H9 (cell line): ENCODE measurements around the gene FXYD1. TPM values are rescaled to one million over a fixed set of nuclear protein-coding genes. Genes with fewer than 3 reads are reported as not detected.

Experiments used
- DNase-seq: peaks from one replicate; pipeline ENCODE4 v3.0.0-alpha.2; 2017
- H2AFZ ChIP-seq: one replicate; pipeline ENCODE4 v1.6.1; 2013; ENCODE audit warnings: mild to moderate bottlenecking, low read length, control low read depth, moderate library complexity
- H2AK5ac ChIP-seq: 2 replicates; pipeline ENCODE4 v1.6.1; 2013; ENCODE audit warnings: low read length, control low read depth, mixed read lengths; ENCODE audit not compliant: insufficient read length
- H2BK120ac ChIP-seq: one replicate; pipeline ENCODE4 v1.6.1; 2013; ENCODE audit warnings: low read depth, mild to moderate bottlenecking, low read length, control low read depth, inconsistent platforms; ENCODE audit not compliant: poor library complexity, severe bottlenecking
- H2BK12ac ChIP-seq: 2 replicates; pipeline ENCODE4 v1.6.1; 2013; ENCODE audit warnings: low read length, control low read depth, mixed read lengths, low read depth; ENCODE audit not compliant: insufficient read length
- H2BK15ac ChIP-seq: 2 replicates; pipeline ENCODE4 v1.6.1; 2013; ENCODE audit warnings: low read depth, low read length, control low read depth
- H2BK20ac ChIP-seq: one replicate; pipeline ENCODE4 v1.6.1; 2013; ENCODE audit warnings: low read depth, mild to moderate bottlenecking, low read length, control low read depth, inconsistent platforms; ENCODE audit not compliant: poor library complexity, severe bottlenecking
- H2BK5ac ChIP-seq: 2 replicates; pipeline ENCODE4 v1.6.1; 2013; ENCODE audit warnings: low read length, control low read depth, mixed read lengths; ENCODE audit not compliant: insufficient read length
- H3K14ac ChIP-seq: 2 replicates; pipeline ENCODE4 v1.6.1; 2013; ENCODE audit warnings: low read length, control low read depth; ENCODE audit not compliant: insufficient read depth
- H3K18ac ChIP-seq: 2 replicates; pipeline ENCODE4 v1.6.1; 2013; ENCODE audit warnings: low read depth, mild to moderate bottlenecking, mixed read lengths, low read length, control low read depth; ENCODE audit not compliant: insufficient read length
- H3K23ac ChIP-seq: 2 replicates; pipeline ENCODE4 v1.6.1; 2013; ENCODE audit warnings: low read length, control low read depth, mixed read lengths, low read depth; ENCODE audit not compliant: insufficient read length
- H3K23me2 ChIP-seq: 2 replicates; pipeline ENCODE4 v1.6.1; 2013; ENCODE audit warnings: low read depth, mild to moderate bottlenecking, mixed read lengths, low read length, control low read depth; ENCODE audit not compliant: insufficient read length, poor library complexity, severe bottlenecking
- H3K27ac ChIP-seq: 2 replicates; pipeline ENCODE4 v1.5.1; 2013; ENCODE audit warnings: low read length, control low read depth, mixed read lengths, low read depth; ENCODE audit not compliant: insufficient read length
- H3K27me3 ChIP-seq: 2 replicates; pipeline ENCODE4 v1.6.1; 2013; ENCODE audit warnings: low read length, control low read depth, inconsistent platforms; ENCODE audit not compliant: insufficient read depth
- H3K4ac ChIP-seq: 2 replicates; pipeline ENCODE4 v1.6.1; 2013; ENCODE audit warnings: low read depth, mild to moderate bottlenecking, control low read depth, inconsistent platforms, low read length, moderate library complexity
- H3K4me1 ChIP-seq: 2 replicates; pipeline ENCODE4 v1.6.1; 2013; ENCODE audit warnings: low read length, control low read depth, inconsistent platforms; ENCODE audit not compliant: insufficient read depth
- H3K4me2 ChIP-seq: 2 replicates; pipeline ENCODE4 v1.6.1; 2013; ENCODE audit warnings: low read length, control low read depth, mixed read lengths; ENCODE audit not compliant: insufficient read length, insufficient read depth
- H3K56ac ChIP-seq: 2 replicates; pipeline ENCODE4 v1.6.1; 2013; ENCODE audit warnings: low read depth, mild to moderate bottlenecking, mixed read lengths, low read length, control low read depth; ENCODE audit not compliant: insufficient read length
- H3K79me1 ChIP-seq: 2 replicates; pipeline ENCODE4 v1.6.1; 2013; ENCODE audit warnings: low read depth, mild to moderate bottlenecking, moderate library complexity, low read length, control low read depth, inconsistent platforms; ENCODE audit not compliant: insufficient read depth, poor library complexity, severe bottlenecking
- H3K79me2 ChIP-seq: 2 replicates; pipeline ENCODE4 v1.6.1; 2013; ENCODE audit warnings: low read length, control low read depth, inconsistent platforms; ENCODE audit not compliant: insufficient read depth
- H3K9ac ChIP-seq: 2 replicates; pipeline ENCODE4 v1.6.1; 2013; ENCODE audit warnings: low read length, control low read depth, mixed read lengths; ENCODE audit not compliant: insufficient read length; ENCODE audit errors: extremely low read depth
- H3K9me3 ChIP-seq: one replicate; pipeline ENCODE4 v1.6.1; 2013; ENCODE audit warnings: low read depth, low read length, inconsistent platforms; ENCODE audit not compliant: control insufficient read depth
- H3T11ph ChIP-seq: one replicate; pipeline ENCODE4 v1.6.1; 2013; ENCODE audit warnings: mild to moderate bottlenecking, low read length, control low read depth, inconsistent platforms
- H4K20me1 ChIP-seq: one replicate; pipeline ENCODE4 v1.6.1; 2013; ENCODE audit not compliant: control insufficient read depth, insufficient read length, insufficient read depth
- H4K5ac ChIP-seq: 2 replicates; pipeline ENCODE4 v1.6.1; 2013; ENCODE audit warnings: low read depth, mild to moderate bottlenecking, mixed read lengths, low read length, control low read depth; ENCODE audit not compliant: insufficient read length
- H4K8ac ChIP-seq: replicated peaks from 2 replicates; pipeline ENCODE4 v1.6.1; 2013; ENCODE audit warnings: low read length, control low read depth, mixed read lengths, low read depth; ENCODE audit not compliant: insufficient read length
- H4K91ac ChIP-seq: 2 replicates; pipeline ENCODE4 v1.6.1; 2013; ENCODE audit warnings: low read depth, mild to moderate bottlenecking, moderate library complexity, mixed read lengths, low read length, control low read depth; ENCODE audit not compliant: insufficient read length
- H3K27ac Mint-ChIP-seq, 3 experiments: 2 replicates in 2 of 3; 3 replicates in 1 of 3; pipeline ENCODE4 v1.8.0; 2020 to 2021; ENCODE audit warnings: mixed read lengths in 3 of 3, mild to moderate bottlenecking in 1 of 3, moderate library complexity in 1 of 3
- H3K27me3 Mint-ChIP-seq: 2 replicates; pipeline ENCODE4 v1.8.0; 2021; ENCODE audit warnings: low read depth, mild to moderate bottlenecking, moderate library complexity, mixed read lengths
- H3K36me3 Mint-ChIP-seq, 3 experiments: 2 replicates in 2 of 3; 3 replicates in 1 of 3; pipeline ENCODE4 v1.8.0; 2020 to 2021; ENCODE audit warnings: low read depth in 3 of 3, mixed read lengths in 3 of 3; ENCODE audit not compliant: insufficient read depth in 1 of 3
- H3K4me1 Mint-ChIP-seq, 2 experiments: 2 replicates each; pipeline ENCODE4 v1.8.0; 2020; ENCODE audit warnings: mixed read lengths in 2 of 2
- H3K4me3 Mint-ChIP-seq, 2 experiments: 2 replicates in 1 of 2; 3 replicates in 1 of 2; pipeline ENCODE4 v1.8.0; 2020 to 2021; ENCODE audit warnings: mild to moderate bottlenecking in 2 of 2, mixed read lengths in 2 of 2, moderate library complexity in 1 of 2
- H3K9me3 Mint-ChIP-seq, 2 experiments: 2 replicates in 1 of 2; 3 replicates in 1 of 2; pipeline ENCODE4 v1.8.0; 2020; ENCODE audit warnings: mild to moderate bottlenecking in 2 of 2, mixed read lengths in 2 of 2, moderate library complexity in 1 of 2
- WGBS: extraction: QIAGEN DNeasy Blood & Tissue Kit; methylation state at CpG from one replicate; pipeline ENCODE4 v1.1.7; 2013; ENCODE audit warnings: missing lambda C conversion rate, low lambda C conversion rate, mixed read lengths; ENCODE audit not compliant: insufficient read length; ENCODE audit errors: extremely low coverage; 5-methylcytosine and 5-hydroxymethylcytosine counted together
- total RNA-seq: library from RNA; stranded (reverse); gene quantifications from 2 replicates; pipeline ENCODE4 v1.2.1, GENCODE V29; 2021
- TF ChIP-seq, protein P1 (sequence below): fragments of 200-600 bp; sonication (generic); conservative IDR thresholded peaks from 3 replicates; pipeline ENCODE4 v1.8.0; 2021; ENCODE audit warnings: antibody characterized with exemption, mild to moderate bottlenecking

The FXYD1 gene
- total RNA-seq, 1 experiment from 2014 or later: 7.7 TPM

DNA sequence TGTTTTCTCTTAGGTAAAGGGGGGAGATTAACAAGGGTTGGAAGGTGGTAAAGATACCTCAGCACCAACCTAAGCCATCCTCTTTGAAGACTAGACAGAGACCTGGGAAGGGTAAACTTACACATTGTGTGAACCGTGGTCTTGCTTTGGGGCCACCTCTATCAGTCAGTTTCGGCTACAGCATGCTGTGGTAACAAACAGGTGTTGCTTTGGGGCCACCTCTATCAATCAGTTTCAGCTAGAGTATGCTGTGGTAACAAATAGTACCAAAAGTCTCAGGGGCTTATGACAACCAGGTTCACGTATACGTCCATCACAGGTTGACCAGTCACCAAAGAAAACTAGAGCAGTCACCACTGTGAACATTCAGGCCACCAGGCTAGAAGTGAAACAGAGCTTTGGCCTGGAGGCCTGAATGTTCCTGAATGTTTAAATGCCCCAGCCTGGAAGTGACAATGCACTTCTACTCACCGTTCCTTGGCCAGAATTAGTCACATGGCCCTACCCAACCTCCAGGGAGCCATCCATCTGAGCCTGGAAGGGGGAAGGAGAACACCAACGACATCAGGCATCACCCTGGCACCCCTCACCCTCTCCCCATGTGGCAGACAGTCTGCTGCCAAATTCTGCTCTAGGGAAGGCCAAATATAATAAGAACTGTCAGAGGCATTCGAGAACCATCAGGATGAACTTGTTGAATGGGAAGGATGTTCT, 8.3 kb downstream of the FXYD1 start:
- H4K8ac ChIP-seq: no peak overlapping the region
- peaks cover 25% of the 10 kb centered on the region for H3K27me3 Mint-ChIP-seq

More for the DNA sequence above, 8.3 kb downstream of the FXYD1 start:
- Histone ChIP-seq H3K4me1 (peaks cover 10% of the 10 kb centered on the region; the same call in 1 of the 2 replicates), H2BK20ac (no peak overlapping the region), H3K9ac (no peak overlapping the region), H2BK5ac (no peak overlapping the region), H3K23me2 (peaks cover 18% of the 10 kb centered on the region), H3K9me3 (no peaks in the 10 kb centered on the region), H3K23ac (no peak overlapping the region), H4K5ac (no peak overlapping the region), H2BK15ac (no peak overlapping the region), H3T11ph (no peak overlapping the region), H3K4me2 (no peak overlapping the region), H2AFZ (no peak overlapping the region), H3K56ac (no peak overlapping the region), H4K91ac (no peak overlapping the region), H3K79me1 (no peaks in the 10 kb centered on the region), H2BK120ac (no peak overlapping the region), H3K27ac (no peak overlapping the region), H2BK12ac (no peak overlapping the region), H3K79me2 (no peaks in the 10 kb centered on the region), H3K14ac (no peak overlapping the region), H3K18ac (no peak overlapping the region), H3K27me3 (no peaks in the 10 kb centered on the region; the same call in 1 of the 2 replicates), H2AK5ac (no peak overlapping the region), H4K20me1 (no peaks in the 10 kb centered on the region), H3K4ac (no peak overlapping the region)
- Mint-ChIP-seq H3K4me1 (peaks cover 37 to 41% of the 10 kb centered on the region in 2 experiments), H3K27ac (no peak overlapping the region), H3K4me3 (no peak overlapping the region), H3K9me3 (no peaks in the 10 kb centered on the region), H3K36me3 (peaks cover 3 to 10% (median 5%) of the 10 kb centered on the region in 3 experiments; a peak in 4 of 7 replicates)
- TF ChIP-seq, protein P1, sequence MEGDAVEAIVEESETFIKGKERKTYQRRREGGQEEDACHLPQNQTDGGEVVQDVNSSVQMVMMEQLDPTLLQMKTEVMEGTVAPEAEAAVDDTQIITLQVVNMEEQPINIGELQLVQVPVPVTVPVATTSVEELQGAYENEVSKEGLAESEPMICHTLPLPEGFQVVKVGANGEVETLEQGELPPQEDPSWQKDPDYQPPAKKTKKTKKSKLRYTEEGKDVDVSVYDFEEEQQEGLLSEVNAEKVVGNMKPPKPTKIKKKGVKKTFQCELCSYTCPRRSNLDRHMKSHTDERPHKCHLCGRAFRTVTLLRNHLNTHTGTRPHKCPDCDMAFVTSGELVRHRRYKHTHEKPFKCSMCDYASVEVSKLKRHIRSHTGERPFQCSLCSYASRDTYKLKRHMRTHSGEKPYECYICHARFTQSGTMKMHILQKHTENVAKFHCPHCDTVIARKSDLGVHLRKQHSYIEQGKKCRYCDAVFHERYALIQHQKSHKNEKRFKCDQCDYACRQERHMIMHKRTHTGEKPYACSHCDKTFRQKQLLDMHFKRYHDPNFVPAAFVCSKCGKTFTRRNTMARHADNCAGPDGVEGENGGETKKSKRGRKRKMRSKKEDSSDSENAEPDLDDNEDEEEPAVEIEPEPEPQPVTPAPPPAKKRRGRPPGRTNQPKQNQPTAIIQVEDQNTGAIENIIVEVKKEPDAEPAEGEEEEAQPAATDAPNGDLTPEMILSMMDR: no peak
- no CpG with 5 or more reads among the region's 7 CpGs for WGBS
- no peak for DNase-seq
